ENCODE results near the gene MMAA.

GRCh38 chr4:145643295-145643694 is 24.1 kb downstream of the MMAA start:
- TF ChIP-seq CTCF (IDR thresholded peaks at IDR 0.05) (no peak), ZFX (IDR thresholded peaks at IDR 0.05; ENCODE audit: borderline replicate concordance) (no peak)

All from 22Rv1 (cell line).